Globus pallidus (tissue), 1 donor: ENCODE data around the gene ZNF492.
"Not testable (repeated sequence)": the region's sequence is repeated elsewhere in the genome, so short reads cannot be mapped to it uniquely, and the experiment has no call there.

ENCODE experiments used
- DNase-seq: peaks from one replicate; pipeline ENCODE4 v3.0.0-alpha.2; 2015; ENCODE audit warnings: low spot score

The ZNF492 gene

DNA sequence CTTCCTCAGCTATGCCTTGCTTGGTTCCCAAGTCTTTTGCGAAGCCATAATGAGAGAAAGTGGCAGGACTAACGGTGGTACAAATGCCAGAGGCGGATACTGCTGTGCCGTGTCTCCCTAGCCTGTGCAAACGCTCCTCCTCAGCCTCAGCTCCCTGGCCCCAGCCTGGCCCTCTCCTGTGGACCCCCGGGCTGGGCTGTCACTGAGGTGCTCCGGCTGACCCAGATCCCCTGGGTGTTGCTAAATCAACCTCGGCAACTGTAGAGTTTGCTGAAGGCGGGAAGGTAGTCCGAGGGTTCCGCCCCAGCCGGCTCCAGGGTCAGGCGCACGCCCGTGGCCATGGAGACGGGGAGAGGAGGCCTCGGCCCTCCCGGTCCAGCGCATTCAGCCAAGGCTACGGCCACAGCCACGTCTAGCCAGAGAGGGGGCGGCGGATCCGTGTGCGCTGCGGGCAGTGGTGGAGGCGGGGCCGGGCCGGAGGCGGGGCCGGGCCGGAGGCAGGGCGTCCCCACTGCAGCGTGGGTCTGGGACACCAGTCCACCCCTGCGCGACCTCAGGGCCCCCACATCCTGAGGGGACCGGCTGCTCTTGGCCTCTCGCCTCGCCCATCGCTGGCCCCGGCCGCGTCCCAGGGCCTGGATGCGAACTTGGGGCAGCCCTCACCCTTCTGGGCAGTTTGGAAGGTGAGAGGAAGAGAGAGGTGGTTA lies 16.4 kb upstream of the ZNF492 start:
- DNase-seq: no peak

DNA sequence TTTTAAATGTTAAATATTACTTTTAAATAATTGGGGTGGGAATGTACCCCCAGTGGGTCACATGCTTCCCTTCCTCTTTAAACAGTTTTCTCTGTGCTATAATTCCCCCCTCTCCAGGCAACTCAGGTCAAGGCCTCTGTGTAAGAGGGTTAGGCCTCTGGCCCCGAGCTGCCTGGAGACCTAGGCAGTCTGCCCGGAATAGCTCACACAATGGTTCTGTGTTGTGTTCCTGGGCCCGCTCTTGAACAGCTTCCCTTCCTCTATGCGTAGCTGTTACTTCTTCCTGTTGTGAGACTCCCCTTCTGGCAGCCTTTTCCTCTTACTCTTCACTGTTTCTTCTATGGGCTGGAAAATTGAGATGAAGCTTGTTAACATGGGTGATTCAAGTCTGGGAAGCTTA lies 14.8 kb upstream of the ZNF492 start:
- DNase-seq: peak; percentile 81

DNA sequence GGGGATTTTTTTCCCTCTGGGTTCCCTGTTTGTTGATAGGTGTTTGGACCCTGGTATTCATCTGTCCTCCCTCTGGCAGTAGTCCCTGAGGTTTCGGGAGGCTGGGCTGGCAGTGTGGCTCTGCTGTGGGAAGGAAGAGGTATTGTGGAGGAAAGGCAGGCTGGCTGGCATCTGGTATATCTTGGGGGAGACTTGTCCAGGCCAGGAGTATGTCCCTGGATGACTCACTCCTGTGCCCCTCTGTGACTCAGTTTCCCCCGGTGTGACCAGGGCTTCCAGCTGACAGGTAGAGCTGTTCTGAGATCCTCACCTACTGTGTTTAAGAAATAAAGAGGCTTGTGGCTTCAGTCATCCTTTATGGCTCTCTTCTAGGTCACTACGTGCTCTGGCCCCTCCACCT lies 14.2 kb upstream of the ZNF492 start:
- no peak for DNase-seq

DNA sequence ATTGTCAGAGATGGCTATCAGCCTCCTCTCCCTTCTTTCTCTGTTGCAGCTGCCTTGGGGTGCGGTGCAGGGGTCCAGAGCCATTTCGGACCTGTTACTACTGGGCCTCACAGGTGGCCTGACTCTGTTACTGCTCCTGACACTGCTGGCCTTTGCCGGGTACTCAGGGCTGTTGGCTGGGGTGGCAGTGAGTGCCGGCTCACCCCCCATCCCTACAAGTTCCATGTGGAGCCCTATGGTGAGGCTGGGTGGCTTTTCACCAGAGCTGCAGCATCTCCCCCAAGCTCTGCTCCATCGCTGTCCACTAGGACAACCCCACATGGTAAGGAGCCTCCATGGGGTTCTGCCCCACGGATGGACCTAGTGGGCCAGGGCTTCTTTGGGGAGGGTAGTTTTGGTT lies 13.7 kb upstream of the ZNF492 start:
- no peak for DNase-seq

DNA sequence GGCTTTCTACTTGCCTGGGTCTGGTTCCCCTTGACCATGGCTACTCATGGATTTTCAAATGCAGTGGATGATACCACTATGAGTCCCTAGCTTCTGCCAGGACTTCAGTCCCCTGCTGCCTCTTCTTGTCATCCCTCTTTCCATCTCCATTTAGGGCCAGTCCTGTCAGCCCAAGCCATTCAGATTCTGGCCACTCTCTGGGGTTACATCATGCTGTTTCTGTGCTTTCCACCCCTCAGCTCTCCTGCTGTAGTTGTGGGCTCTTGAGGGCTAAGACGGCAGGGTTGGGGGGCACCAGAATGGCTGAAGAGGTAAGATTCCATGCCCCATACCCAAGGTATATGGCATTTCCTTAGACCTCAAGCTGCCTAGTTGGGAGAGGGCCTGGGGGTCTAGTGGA lies 13.2 kb upstream of the ZNF492 start:
- DNase-seq: no peak

DNA sequence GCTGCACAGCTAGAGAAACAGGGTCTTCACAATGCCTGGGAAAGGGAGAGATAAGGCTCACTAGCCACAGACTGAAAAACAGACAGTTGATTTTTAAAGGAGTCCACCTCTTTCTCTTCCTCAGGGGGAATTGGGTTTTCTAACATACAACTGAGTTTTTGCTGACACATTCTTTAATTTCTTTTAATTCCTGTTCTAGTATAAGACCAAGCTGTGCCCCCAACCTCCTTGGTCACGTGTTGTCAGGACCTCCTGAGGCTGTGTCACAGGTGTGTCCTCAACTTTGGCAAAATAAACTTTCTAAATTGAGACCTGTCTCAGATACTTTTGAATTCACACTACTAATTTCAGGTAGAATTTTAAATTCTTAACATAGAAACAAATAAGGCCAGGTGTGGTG lies 12.1 kb upstream of the ZNF492 start:
- DNase-seq: no peak

DNA sequence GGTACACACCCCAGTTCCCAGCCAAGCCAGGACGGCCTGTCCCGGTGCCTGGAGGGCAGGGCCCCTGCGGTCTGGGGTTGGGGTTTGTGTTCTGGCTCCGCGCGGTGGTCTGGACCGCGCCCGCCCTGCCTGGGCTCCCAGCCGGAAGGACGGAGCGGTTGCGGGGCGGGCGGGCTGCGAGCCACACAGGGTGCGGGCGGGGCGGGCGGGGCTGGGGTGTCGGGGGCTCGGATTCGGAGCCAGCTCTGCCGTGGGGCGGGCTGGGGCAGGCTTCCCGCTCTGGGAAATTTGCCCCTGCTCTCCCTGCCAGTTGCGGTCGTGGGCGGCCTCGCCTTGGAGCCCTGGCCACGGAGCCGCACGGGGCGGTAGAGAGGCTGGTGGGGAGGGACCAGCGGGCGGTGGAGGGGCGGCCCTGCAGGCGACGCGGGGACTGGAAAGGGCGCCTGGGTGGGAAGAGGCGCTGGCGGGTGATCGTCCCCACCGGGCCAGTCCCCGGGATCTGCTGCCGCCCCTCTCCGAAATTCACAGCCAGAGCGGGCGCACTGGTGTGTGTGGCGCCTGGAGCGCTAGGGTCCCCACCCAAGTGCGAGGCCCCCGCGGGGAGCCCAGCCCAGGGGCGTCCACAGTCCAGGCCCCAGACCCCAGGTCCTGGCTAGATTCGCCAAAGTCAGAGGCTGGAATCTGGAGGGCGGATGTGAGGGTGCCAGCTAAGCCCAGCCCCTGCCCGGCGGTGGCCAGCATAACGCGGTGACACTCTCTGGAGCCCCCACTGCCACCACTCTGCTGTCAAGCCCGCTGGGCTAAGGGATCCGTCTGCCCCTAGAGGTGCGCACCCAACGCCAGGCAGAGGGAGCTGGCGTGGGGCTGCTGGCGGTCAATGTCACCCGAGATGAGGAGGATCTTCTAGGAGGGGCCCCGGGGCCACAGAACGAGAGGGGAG lies 11.0 kb upstream of the ZNF492 start:
- no peak for DNase-seq

DNA sequence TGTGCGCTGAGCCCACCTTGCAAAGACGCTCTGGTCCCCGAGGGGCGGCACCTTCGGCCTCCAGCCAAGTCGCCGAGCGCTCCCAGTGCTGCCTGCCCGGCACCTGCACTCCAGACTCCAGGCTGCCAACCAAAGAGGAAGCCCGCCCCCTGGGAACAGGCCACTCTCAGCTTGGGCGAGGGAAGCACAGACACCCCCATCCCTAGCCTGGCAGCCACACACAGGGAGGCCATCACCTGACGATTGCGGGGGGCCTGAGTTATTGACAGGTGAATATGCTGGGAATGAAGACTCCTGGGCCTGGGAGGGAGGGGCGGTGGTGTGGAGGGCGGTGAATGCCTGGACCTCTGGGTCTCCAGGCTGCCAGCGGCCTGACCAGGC lies 10.3 kb upstream of the ZNF492 start:
- DNase-seq: no peak

DNA sequence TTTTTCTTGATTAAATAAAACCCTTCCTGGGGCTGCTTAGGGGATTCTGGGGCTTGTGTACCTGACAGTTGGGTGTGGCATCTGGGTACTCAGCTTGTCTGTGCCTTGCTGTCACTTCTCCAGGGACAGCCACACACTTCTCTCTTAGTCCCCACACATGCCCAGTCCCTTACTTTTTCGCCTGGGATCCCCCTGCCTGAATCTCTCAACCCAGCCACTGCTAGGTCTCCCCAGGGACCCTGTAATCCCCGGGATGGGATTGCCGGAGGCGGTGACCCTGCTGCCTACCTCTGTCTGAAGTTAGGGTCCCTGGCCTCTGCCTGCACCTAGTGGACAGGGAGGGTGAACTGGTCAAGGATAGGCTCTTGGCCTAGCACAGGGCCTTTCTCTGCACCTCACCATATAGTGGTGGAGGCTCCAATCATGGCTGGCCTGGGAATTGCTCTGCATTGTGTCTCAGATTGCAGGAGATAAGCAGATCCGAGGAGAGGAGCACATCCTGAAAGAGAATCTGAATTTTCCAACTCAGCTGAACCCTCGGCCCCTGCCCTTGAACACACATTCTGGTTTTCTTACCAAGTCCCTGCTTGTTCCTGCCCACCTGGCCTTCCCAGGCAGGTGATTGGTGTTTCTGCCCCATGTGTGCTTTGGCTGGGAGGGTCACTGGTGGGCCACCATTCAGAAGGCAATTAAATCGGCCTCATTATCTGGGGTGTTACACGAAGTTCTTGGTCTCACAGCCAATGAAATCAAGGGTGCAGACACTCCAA lies 8.7 kb upstream of the ZNF492 start:
- DNase-seq: no peak

DNA sequence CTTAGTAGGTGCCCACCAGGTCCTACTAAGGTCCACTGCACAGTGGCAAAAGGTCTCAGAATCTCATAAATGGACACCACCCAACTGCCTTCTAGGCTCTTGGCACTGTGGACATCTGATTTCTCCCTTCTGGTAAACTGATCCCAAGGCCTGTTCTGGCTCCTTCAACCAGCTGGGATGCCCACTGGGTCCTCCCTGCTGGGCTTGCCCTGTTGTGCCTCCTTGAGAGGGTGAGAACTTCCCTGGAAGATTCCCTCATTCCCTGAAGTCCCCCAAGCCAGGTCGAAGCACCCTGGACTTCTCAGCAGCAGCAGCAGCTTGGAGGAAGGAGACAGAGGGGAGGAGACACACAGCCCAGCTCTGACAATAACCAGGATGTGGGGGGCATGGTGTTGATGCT lies 6.6 kb upstream of the ZNF492 start:
- DNase-seq: no peak

DNA sequence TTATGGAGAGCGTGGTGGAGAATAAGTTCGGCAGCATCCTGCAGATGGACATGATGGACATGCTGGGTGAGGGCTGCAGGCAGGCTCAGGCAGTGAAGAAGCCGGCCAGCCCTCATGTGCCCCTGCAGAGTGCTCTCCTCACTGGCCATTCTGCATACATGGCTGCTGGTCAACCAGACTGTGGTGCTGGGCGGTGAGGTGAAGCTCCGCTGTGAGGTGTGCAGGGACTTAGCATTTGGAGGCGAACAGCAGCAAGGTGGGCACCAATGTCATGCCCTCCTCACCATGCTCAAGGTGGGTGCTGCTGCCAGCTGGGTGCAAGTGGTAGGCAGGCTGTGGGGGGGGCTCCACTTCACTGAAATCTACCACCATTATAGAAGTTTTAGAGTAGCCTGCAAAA lies 5.7 kb upstream of the ZNF492 start:
- no peak for DNase-seq

DNA sequence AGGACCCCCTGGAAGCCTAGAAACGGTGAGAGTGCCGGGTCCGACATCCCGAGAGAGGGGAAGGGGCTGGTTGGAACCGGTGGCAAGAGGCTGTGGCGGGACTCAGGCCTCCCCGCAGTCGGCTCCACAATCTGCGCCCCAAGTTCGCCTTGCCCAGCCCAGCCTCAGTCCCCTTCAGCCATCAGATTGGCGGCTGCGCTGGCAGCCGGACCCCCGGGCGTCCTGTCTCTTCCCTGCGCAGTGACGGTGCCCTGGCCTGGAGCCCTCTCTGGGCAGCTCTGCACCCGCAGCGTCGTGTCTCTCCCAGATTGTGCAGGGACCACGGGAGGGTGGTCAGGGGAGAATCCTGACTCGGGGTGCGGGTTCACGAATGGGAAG lies 315 bp downstream of the ZNF492 start:
- DNase-seq: no peak

DNA sequence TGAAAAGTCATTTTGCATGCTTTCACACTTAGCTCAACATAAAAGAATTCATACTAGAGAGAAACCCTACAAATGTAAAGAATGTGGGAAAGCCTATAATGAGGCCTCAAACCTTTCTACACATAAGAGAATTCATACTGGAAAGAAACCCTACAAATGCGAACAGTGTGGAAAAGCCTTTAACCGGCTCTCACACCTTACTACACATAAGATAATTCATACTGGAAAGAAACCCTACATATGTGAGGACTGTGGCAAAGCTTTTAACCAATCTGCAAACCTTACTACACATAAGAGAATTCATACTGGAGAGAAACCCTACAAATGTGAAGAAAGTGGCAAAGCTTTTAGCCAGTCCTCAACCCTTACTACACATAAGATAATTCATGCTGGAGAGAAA lies 51.4 kb downstream of the ZNF492 start:
- not testable (repeated sequence) for DNase-seq

DNA sequence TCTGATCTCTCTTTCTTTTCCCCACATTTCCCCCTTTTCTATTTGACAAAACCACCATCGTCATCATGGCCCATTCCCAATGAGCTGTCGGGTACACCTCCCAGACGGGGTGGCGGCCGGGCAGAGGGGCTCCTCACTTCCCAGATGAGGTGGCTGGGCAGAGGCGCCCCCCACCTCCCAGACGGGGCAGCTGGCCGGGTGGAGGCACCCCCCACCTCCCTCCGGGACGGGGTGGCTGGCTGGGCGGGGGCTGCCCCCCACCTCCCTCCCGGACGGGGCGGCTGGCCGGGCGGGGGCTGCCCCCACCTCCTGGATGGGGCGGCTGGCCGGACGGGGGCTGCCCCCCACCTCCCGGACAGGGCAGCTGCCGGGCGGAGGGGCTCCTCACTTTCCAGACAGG lies 68.5 kb downstream of the ZNF492 start:
- not testable (repeated sequence) for DNase-seq

DNA sequence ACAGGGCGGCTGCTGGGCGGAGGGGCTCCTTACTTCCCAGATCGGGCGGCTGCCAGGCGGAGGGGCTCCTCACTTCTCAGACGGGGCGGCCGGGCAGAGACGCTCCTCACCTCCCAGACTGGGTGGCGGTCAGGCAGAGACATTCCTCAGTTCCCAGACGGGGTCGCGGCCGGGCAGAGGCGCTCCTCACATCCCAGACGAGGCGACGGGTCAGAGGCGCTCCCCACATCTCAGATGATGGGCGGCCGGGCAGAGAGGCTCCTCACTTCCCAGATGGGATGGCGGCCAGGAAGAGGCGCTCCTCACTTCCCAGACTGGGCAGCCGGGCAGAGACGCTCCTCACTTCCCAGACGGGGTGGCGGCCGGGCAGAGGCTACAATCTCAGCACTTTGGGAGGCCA lies 69.0 kb downstream of the ZNF492 start:
- not testable (repeated sequence) for DNase-seq

DNA sequence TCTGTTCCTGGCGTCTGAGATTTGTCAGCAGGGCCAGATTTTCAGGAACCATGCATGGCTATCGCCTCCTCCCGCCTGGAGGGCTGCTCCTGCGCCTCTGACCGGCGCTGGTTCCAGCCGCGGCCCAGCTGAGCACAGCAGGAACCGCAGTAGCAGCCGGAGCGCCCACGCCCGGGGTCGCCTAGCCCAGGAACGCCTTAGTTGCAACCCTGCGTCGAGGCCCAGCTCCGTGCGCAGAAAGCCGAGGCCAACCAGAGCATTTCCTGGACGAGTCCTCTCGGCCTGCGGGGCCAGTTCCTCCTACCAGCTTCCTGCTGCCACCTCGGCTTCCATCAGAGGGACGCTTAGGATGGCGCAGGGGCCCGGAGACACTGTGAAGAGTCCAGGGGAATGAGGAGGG lies 74.9 kb downstream of the ZNF492 start:
- DNase-seq: no peak
